Measurements from ENCODE around the gene SERTAD1. TPM values are rescaled to one million over a fixed set of nuclear protein-coding genes. Genes with fewer than 3 reads are reported as not detected.

The SERTAD1 gene
- total RNA-seq, 1 donor from 2014 or later: 13.8 TPM

GRCh38 chr19:40378509-40378908 is 47.3 kb downstream of the SERTAD1 start:
- Mint-ChIP-seq H3K4me3 (ENCODE audit: unreplicated experiment) (no peak overlapping the region), H3K27ac (ENCODE audit: unreplicated experiment) (no peak overlapping the region), H3K4me1 (ENCODE audit: unreplicated experiment) (no peaks in the 10 kb centered on the region), H3K27me3 (ENCODE audit: unreplicated experiment) (no peaks in the 10 kb centered on the region), H3K9me3 (ENCODE audit: unreplicated experiment) (no peaks in the 10 kb centered on the region), H3K36me3 (ENCODE audit: unreplicated experiment) (peaks cover 13% of the 10 kb centered on the region)
- TF ChIP-seq CTCF (IDR thresholded peaks at IDR 0.05): no peak
- DNase-seq (ENCODE audit: extremely low spot score, unreplicated experiment): no peak

GRCh38 chr19:40377876-40378385 is 47.9 kb downstream of the SERTAD1 start:
- Mint-ChIP-seq H3K4me3 (ENCODE audit: unreplicated experiment) (no peak overlapping the region), H3K27ac (ENCODE audit: unreplicated experiment) (no peak overlapping the region), H3K4me1 (ENCODE audit: unreplicated experiment) (no peaks in the 10 kb centered on the region), H3K27me3 (ENCODE audit: unreplicated experiment) (no peaks in the 10 kb centered on the region), H3K9me3 (ENCODE audit: unreplicated experiment) (no peaks in the 10 kb centered on the region), H3K36me3 (ENCODE audit: unreplicated experiment) (peaks cover 13% of the 10 kb centered on the region)
- TF ChIP-seq CTCF (IDR thresholded peaks at IDR 0.05): no peak
- DNase-seq (ENCODE audit: extremely low spot score, unreplicated experiment): no peak

GRCh38 chr19:40376286-40376862 is 49.4 kb downstream of the SERTAD1 start:
- no peaks in the 10 kb centered on the region for H3K27me3 Mint-ChIP-seq (ENCODE audit: unreplicated experiment)
- peak overlapping the region; percentile 34 for H3K27ac Mint-ChIP-seq (ENCODE audit: unreplicated experiment)

GRCh38 chr19:40374084-40374483 is 51.7 kb downstream of the SERTAD1 start:
- H3K27me3 Mint-ChIP-seq (ENCODE audit: unreplicated experiment): no peaks in the 10 kb centered on the region
- peaks cover 29% of the 10 kb centered on the region for H3K36me3 Mint-ChIP-seq (ENCODE audit: unreplicated experiment)
- TF ChIP-seq CTCF (IDR thresholded peaks at IDR 0.05): no peak
- no peaks in the 10 kb centered on the region for H3K4me1 Mint-ChIP-seq (ENCODE audit: unreplicated experiment)
- H3K4me3 Mint-ChIP-seq (ENCODE audit: unreplicated experiment): no peak overlapping the region
- no peak for DNase-seq (ENCODE audit: extremely low spot score, unreplicated experiment)
- H3K27ac Mint-ChIP-seq (ENCODE audit: unreplicated experiment): no peak overlapping the region
- H3K9me3 Mint-ChIP-seq (ENCODE audit: unreplicated experiment): no peaks in the 10 kb centered on the region

More at GRCh38 chr19:40376286-40376862, 49.4 kb downstream of the SERTAD1 start:
- Mint-ChIP-seq H3K36me3 (ENCODE audit: unreplicated experiment) (peaks cover 21% of the 10 kb centered on the region), H3K4me3 (ENCODE audit: unreplicated experiment) (no peak overlapping the region), H3K9me3 (ENCODE audit: unreplicated experiment) (no peaks in the 10 kb centered on the region), H3K4me1 (ENCODE audit: unreplicated experiment) (no peaks in the 10 kb centered on the region)
- no peak for TF ChIP-seq CTCF (IDR thresholded peaks at IDR 0.05)
- no peak for DNase-seq (ENCODE audit: extremely low spot score, unreplicated experiment)

- H3K9me3 Mint-ChIP-seq (ENCODE audit: unreplicated experiment): no peaks in the 10 kb centered on the region
- H3K27ac Mint-ChIP-seq (ENCODE audit: unreplicated experiment): no peak overlapping the region
- TF ChIP-seq CTCF (IDR thresholded peaks at IDR 0.05): no peak
- no peak for DNase-seq (ENCODE audit: extremely low spot score, unreplicated experiment)
- H3K27me3 Mint-ChIP-seq (ENCODE audit: unreplicated experiment): no peaks in the 10 kb centered on the region
- no peak overlapping the region for H3K4me3 Mint-ChIP-seq (ENCODE audit: unreplicated experiment)
- peaks cover 5% of the 10 kb centered on the region for H3K4me1 Mint-ChIP-seq (ENCODE audit: unreplicated experiment)
- H3K36me3 Mint-ChIP-seq (ENCODE audit: unreplicated experiment): peaks cover 32% of the 10 kb centered on the region
These were observed 54.0 kb downstream of the SERTAD1 start for GRCh38 chr19:40371802-40372122.

Other genes starting within 250 kb of the SERTAD1 start
- gene MAP3K10, start 234.6 kb downstream of the SERTAD1 start, total RNA-seq: 23.6 and 24.2 TPM in 2 replicates
- not detected in 2 replicates for gene TTC9B, start 207.6 kb downstream of the SERTAD1 start, total RNA-seq
- 0.51 and 0.57 TPM in 2 replicates for gene CCNP, start 199.3 kb downstream of the SERTAD1 start, total RNA-seq
- 152 and 156 TPM in 2 replicates for gene AKT2, start 140.6 kb downstream of the SERTAD1 start, total RNA-seq
- 13.1 and 16.6 TPM in 2 replicates for gene C19orf47, start 77.6 kb downstream of the SERTAD1 start, total RNA-seq
- gene PLD3, start 77.3 kb downstream of the SERTAD1 start, total RNA-seq: 499 and 511 TPM in 2 replicates
- gene HIPK4, start 35.8 kb downstream of the SERTAD1 start, total RNA-seq: 0.21 and 0.29 TPM in 2 replicates
- gene PRX, start 12.6 kb downstream of the SERTAD1 start, total RNA-seq: 5.0 and 5.7 TPM in 2 replicates
- gene SERTAD3, start 18.3 kb upstream of the SERTAD1 start, total RNA-seq: 31.4 and 33.4 TPM in 2 replicates
- 45.6 and 51.5 TPM in 2 replicates for gene BLVRB, start 39.8 kb upstream of the SERTAD1 start, total RNA-seq
- gene SPTBN4, start 41.0 kb upstream of the SERTAD1 start, total RNA-seq: 0.48 and 0.63 TPM in 2 replicates
- gene SHKBP1, start 150.9 kb upstream of the SERTAD1 start, total RNA-seq: 53.3 and 53.8 TPM in 2 replicates
- gene LTBP4, start 175.4 kb upstream of the SERTAD1 start, total RNA-seq: 85.9 and 93.6 TPM in 2 replicates